ENCODE results near the gene TIE1.
A peak's percentile ranks its signal among the peaks of the same experiment; 100 is the strongest.

Gene TIE1

GRCh38 chr1:43274125-43274803, 26.5 kb upstream of the TIE1 start:
- DNase-seq: no peak

GRCh38 chr1:43274804-43275180, 26.0 kb upstream of the TIE1 start:
- no peak for DNase-seq

- no peak for DNase-seq
Observed at GRCh38 chr1:43275826-43276620, 24.8 kb upstream of the TIE1 start.

- DNase-seq: no peak
Observed at GRCh38 chr1:43276673-43277072, 24.1 kb upstream of the TIE1 start.

GRCh38 chr1:43277116-43277876, 23.5 kb upstream of the TIE1 start:
- DNase-seq: no peak

GRCh38 chr1:43279161-43279560, 21.6 kb upstream of the TIE1 start:
- no peak for DNase-seq

GRCh38 chr1:43279666-43280065, 21.1 kb upstream of the TIE1 start:
- no peak for DNase-seq

- no peak for DNase-seq
Observed at GRCh38 chr1:43280692-43281091, 20.1 kb upstream of the TIE1 start.

GRCh38 chr1:43282220-43283195, 18.3 kb upstream of the TIE1 start:
- no peak for DNase-seq

GRCh38 chr1:43284065-43284464, 16.7 kb upstream of the TIE1 start:
- DNase-seq: no peak

- no peak for DNase-seq
Observed at GRCh38 chr1:43284546-43285110, 16.2 kb upstream of the TIE1 start.

- DNase-seq: peak; percentile 91
Observed at GRCh38 chr1:43285269-43285990, 15.4 kb upstream of the TIE1 start, which contains the start of gene C1orf210. C1orf210 (minus strand) TSS chr1:43285581; CDS start chr1:43283270, 2,311 bp downstream.

GRCh38 chr1:43286115-43286514, 14.7 kb upstream of the TIE1 start:
- no peak for DNase-seq

GRCh38 chr1:43286533-43286932, 14.2 kb upstream of the TIE1 start:
- DNase-seq: no peak

- DNase-seq: no peak
Observed at GRCh38 chr1:43288058-43288784, 12.6 kb upstream of the TIE1 start.

- no peak for DNase-seq
Observed at GRCh38 chr1:43288785-43289706, 11.7 kb upstream of the TIE1 start.

GRCh38 chr1:43292216-43292615, 8.6 kb upstream of the TIE1 start:
- peak; percentile 80 for DNase-seq

- DNase-seq: no peak
Observed at GRCh38 chr1:43292679-43293078, 8.1 kb upstream of the TIE1 start.

GRCh38 chr1:43293176-43293575, 7.6 kb upstream of the TIE1 start:
- no peak for DNase-seq
